ENCODE results near the gene KRTAP9-7.

GRCh38 chr17:41304091-41304490 is 28.6 kb downstream of the KRTAP9-7 start:
- TF ChIP-seq PAX5 (IDR thresholded peaks at IDR 0.05; ENCODE audit: insufficient read depth, low read length, severe bottlenecking) (no peak), POLR2AphosphoS5 (IDR thresholded peaks at IDR 0.05; ENCODE audit: low read depth, low read length) (no peak), POLR2A (IDR thresholded peaks at IDR 0.05; ENCODE audit: low read depth, low read length) (no peak), TAF1 (IDR thresholded peaks at IDR 0.05; ENCODE audit: low read depth, low read length) (no peak), SPI1 (IDR thresholded peaks at IDR 0.05; ENCODE audit: low read depth, low read length) (no peak), POU2F2 (IDR thresholded peaks at IDR 0.05; ENCODE audit: low read depth, low read length) (no peak)

Measured in GM12891 (cell line).